Neural cell (in vitro differentiated cells): ENCODE measurements around the gene GRIN3A. TPM values are rescaled to one million over a fixed set of nuclear protein-coding genes. Genes with fewer than 3 reads are reported as not detected.

Experiments
- H2AFZ ChIP-seq: fragments of 200-600, 300-800 bp; sonication (generic), shearing (Covaris generic); 2 replicates; pipeline ENCODE4 v1.6.0; 2014; ENCODE audit warnings: low read depth, mild to moderate bottlenecking, antibody characterized with exemption, low read length, moderate library complexity
- H3F3A ChIP-seq: fragments of 200-600 bp; shearing (Covaris generic); 2 replicates; pipeline ENCODE4 v1.6.1; 2016; ENCODE audit warnings: mild to moderate bottlenecking, moderate library complexity, mixed read lengths, antibody characterized with exemption, low read length; ENCODE audit not compliant: insufficient read depth, poor library complexity, severe bottlenecking
- H3K27ac ChIP-seq: fragments of 200-600, 300-800 bp; sonication (generic), shearing (Covaris generic); 2 replicates; pipeline ENCODE4 v1.5.1; 2014; ENCODE audit warnings: mild to moderate bottlenecking, low read length, moderate library complexity
- H3K27me3 ChIP-seq: fragments of 300-800, 200-600 bp; sonication (generic), shearing (Covaris generic); 2 replicates; pipeline ENCODE4 v1.6.0; 2014; ENCODE audit warnings: mild to moderate bottlenecking, low read depth, low read length, moderate library complexity; ENCODE audit not compliant: insufficient read depth
- H3K36me3 ChIP-seq: fragments of 300-800, 200-600 bp; sonication (generic), shearing (Covaris generic); 2 replicates; pipeline ENCODE4 v1.5.1; 2014; ENCODE audit warnings: mild to moderate bottlenecking, antibody characterized with exemption, low read length, moderate library complexity; ENCODE audit not compliant: insufficient read depth
- H3K4me2 ChIP-seq: fragments of 300-800, 200-600 bp; sonication (generic), shearing (Covaris generic); 2 replicates; pipeline ENCODE4 v1.6.0; 2014; ENCODE audit warnings: mild to moderate bottlenecking, low read length
- H3K4me3 ChIP-seq: fragments of 300-800, 200-600 bp; sonication (generic), shearing (Covaris generic); 2 replicates; pipeline ENCODE4 v1.5.1; 2014; ENCODE audit warnings: mild to moderate bottlenecking, low read length, moderate library complexity
- H3K79me2 ChIP-seq: fragments of 200-600 bp; shearing (Covaris generic); replicated peaks from 2 replicates; pipeline ENCODE4 v1.6.0; 2014; ENCODE audit warnings: mild to moderate bottlenecking, low read length, moderate library complexity; ENCODE audit not compliant: insufficient read depth
- H3K9ac ChIP-seq: fragments of 300-800, 200-600 bp; sonication (generic), shearing (Covaris generic); 2 replicates; pipeline ENCODE4 v1.6.1; 2016; ENCODE audit warnings: mild to moderate bottlenecking, low read length, mixed read lengths
- H3K9me2 ChIP-seq: fragments of 200-600 bp; shearing (Covaris generic); 2 replicates; pipeline ENCODE4 v1.6.1; 2016; ENCODE audit warnings: mild to moderate bottlenecking, low read length, mixed read lengths; ENCODE audit not compliant: insufficient read depth
- H3K9me3 ChIP-seq: fragments of 200-600, 300-800 bp; sonication (generic), shearing (Covaris generic); 2 replicates; pipeline ENCODE4 v1.6.1; 2016; ENCODE audit warnings: mild to moderate bottlenecking, mixed run types, low read length, moderate library complexity, mixed read lengths
- H4K20me1 ChIP-seq: fragments of 200-600 bp; shearing (Covaris generic); 2 replicates; pipeline ENCODE4 v1.6.1; 2016; ENCODE audit warnings: mild to moderate bottlenecking, mixed run types; ENCODE audit not compliant: insufficient read depth
- CTCF ChIP-seq: fragments of 450-650 bp; IDR thresholded peaks from 2 replicates; pipeline ENCODE4 v1.5.1; 2014; ENCODE audit warnings: antibody characterized with exemption, mild to moderate bottlenecking, moderate library complexity; ENCODE audit not compliant: poor library complexity, severe bottlenecking
- EP300 ChIP-seq: fragments of 450-650 bp; conservative IDR thresholded peaks from 2 replicates; pipeline ENCODE4 v1.6.1; 2014; ENCODE audit warnings: antibody characterized with exemption, mild to moderate bottlenecking, moderate library complexity; ENCODE audit not compliant: poor library complexity, severe bottlenecking
- EZH2 ChIP-seq: fragments of 200-600, 300-800 bp; shearing (Covaris generic), sonication (generic); IDR thresholded peaks from 2 replicates; pipeline ENCODE4 v1.6.1; 2014; ENCODE audit warnings: antibody characterized with exemption, low read length, borderline replicate concordance, mild to moderate bottlenecking; ENCODE audit not compliant: insufficient read depth, poor library complexity, severe bottlenecking
- MXI1 ChIP-seq: fragments of 450-650 bp; conservative IDR thresholded peaks from 2 replicates; pipeline ENCODE4 v1.6.1; 2014; ENCODE audit warnings: antibody characterized with exemption, mild to moderate bottlenecking; ENCODE audit not compliant: poor library complexity, severe bottlenecking
- POLR2AphosphoS5 ChIP-seq: IDR thresholded peaks from 2 replicates; pipeline ENCODE4 v1.6.1; 2012
- RAD21 ChIP-seq: fragments of 450-650 bp; conservative IDR thresholded peaks from 2 replicates; pipeline ENCODE4 v1.6.1; 2014; ENCODE audit warnings: antibody characterized with exemption, mild to moderate bottlenecking, moderate library complexity
- REST ChIP-seq: IDR thresholded peaks from 2 replicates; pipeline ENCODE4 v1.6.1; 2012; ENCODE audit warnings: borderline replicate concordance
- SMC3 ChIP-seq: fragments of 450-650 bp; conservative IDR thresholded peaks from 2 replicates; pipeline ENCODE4 v1.6.1; 2014; ENCODE audit warnings: antibody characterized with exemption, mild to moderate bottlenecking, moderate library complexity; ENCODE audit not compliant: poor library complexity
- TAF1 ChIP-seq: IDR thresholded peaks from 2 replicates; pipeline ENCODE4 v1.6.1; 2012; ENCODE audit warnings: low read depth
- polyA plus RNA-seq: library from polyadenylated mRNA; depleted of rRNA; stranded (reverse); fragments of >200 nt; gene quantifications from 2 replicates; pipeline ENCODE4 v1.2.3, GENCODE V29; 2014

The GRIN3A gene
- polyA plus RNA-seq, 1 donor from 2014 or later, result 0.59 TPM

GRCh38 chr9:101702257-101702656 lies 36.2 kb downstream of the GRIN3A start:
- Histone ChIP-seq H3K9ac (no peak overlapping the region), H3K4me3 (no peak overlapping the region), H3K4me2 (no peak overlapping the region), H3K27ac (no peak overlapping the region), H2AFZ (no peak overlapping the region), H3K9me3 (no peaks in the 10 kb centered on the region), H3F3A (no peaks in the 10 kb centered on the region), H3K27me3 (no peaks in the 10 kb centered on the region), H4K20me1 (no peaks in the 10 kb centered on the region), H3K79me2 (no peaks in the 10 kb centered on the region), H3K9me2 (no peaks in the 10 kb centered on the region), H3K36me3 (no peaks in the 10 kb centered on the region)
- TF ChIP-seq EZH2 (no peak), EP300 (no peak), MXI1 (no peak), REST (no peak), TAF1 (no peak), SMC3 (no peak), RAD21 (no peak), POLR2AphosphoS5 (no peak), CTCF (no peak)

- Histone ChIP-seq H3K9ac (no peak overlapping the region), H2AFZ (no peak overlapping the region), H3K4me3 (no peak overlapping the region), H3K27ac (no peak overlapping the region), H3F3A (no peaks in the 10 kb centered on the region), H3K9me3 (no peaks in the 10 kb centered on the region), H3K36me3 (no peaks in the 10 kb centered on the region), H3K79me2 (no peaks in the 10 kb centered on the region), H4K20me1 (no peaks in the 10 kb centered on the region), H3K4me2 (no peak overlapping the region), H3K27me3 (no peaks in the 10 kb centered on the region), H3K9me2 (no peaks in the 10 kb centered on the region)
- TF ChIP-seq SMC3 (no peak), CTCF (no peak), MXI1 (no peak), EP300 (no peak), EZH2 (no peak), RAD21 (no peak), REST (no peak), TAF1 (no peak), POLR2AphosphoS5 (no peak)
Measured at GRCh38 chr9:101693546-101694336, 44.7 kb downstream of the GRIN3A start.
